ENCODE data around the gene DEK. TPM values are rescaled to one million over a fixed set of nuclear protein-coding genes. Genes with fewer than 3 reads are reported as not detected.

DEK gene
- 146 TPM for total RNA-seq

GRCh38 chr6:18264219-18264922 lies at the start of gene DEK:
DEK (minus strand) TSS chr6:18264530; CDS start chr6:18263987, 543 bp downstream.

Other genes with a start within 250 kb of the DEK start
- 2.8 TPM for gene NHLRC1, start 141.9 kb downstream of the DEK start, total RNA-seq
- gene TPMT, start 109.5 kb downstream of the DEK start, total RNA-seq: 14.4 TPM
- gene KDM1B, start 109.1 kb downstream of the DEK start, total RNA-seq: 39.4 TPM
- 13.9 TPM for gene RNF144B, start 122.8 kb upstream of the DEK start, total RNA-seq